Measurements from ENCODE around the gene NDUFB7. TPM values are rescaled to one million over a fixed set of nuclear protein-coding genes. Genes with fewer than 3 reads are reported as not detected.

The NDUFB7 gene
- total and polyA plus RNA-seq, 9 donors = 105 to 283 (median 131) TPM

GRCh38 chr19:14563989-14564651, 7.7 kb downstream of the NDUFB7 start:
- Histone ChIP-seq H3K27me3 (ENCODE audit: control insufficient read depth, insufficient read depth, low read length) (no peaks in the 10 kb centered on the region), H3K9me3 (replicated peaks; ENCODE audit: control insufficient read depth, low read depth, low read length) (no peaks in the 10 kb centered on the region), H3K4me3 (ENCODE audit: low read length) (no peak overlapping the region), H3K27ac (ENCODE audit: low read length) (peak overlapping the region; percentile 51), H3K36me3 (ENCODE audit: control insufficient read depth, insufficient read depth, low read length) (peaks cover 36% of the 10 kb centered on the region), H3K4me1 (ENCODE audit: control insufficient read depth, insufficient read depth, low read length) (peaks cover 49% of the 10 kb centered on the region)
- no peak for DNase-seq
- 45% methylated on average over 8 of the region's 33 CpGs for WGBS (ENCODE audit: insufficient coverage)

- Histone ChIP-seq H3K4me3 (ENCODE audit: low read length) (peak overlapping the region; percentile 41), H3K9me3 (replicated peaks; ENCODE audit: control insufficient read depth, low read depth, low read length) (no peaks in the 10 kb centered on the region), H3K36me3 (ENCODE audit: control insufficient read depth, insufficient read depth, low read length) (peaks cover 34% of the 10 kb centered on the region), H3K27me3 (ENCODE audit: control insufficient read depth, insufficient read depth, low read length) (no peaks in the 10 kb centered on the region), H3K4me1 (ENCODE audit: control insufficient read depth, insufficient read depth, low read length) (peaks cover 55% of the 10 kb centered on the region), H3K27ac (ENCODE audit: low read length) (peak overlapping the region; percentile 51)
- no peak for DNase-seq
- WGBS (ENCODE audit: insufficient coverage) = 86% methylated on average over 12 of the region's 16 CpGs
These were observed 8.3 kb downstream of the NDUFB7 start for GRCh38 chr19:14563590-14563926.

GRCh38 chr19:14562660-14563589, 8.9 kb downstream of the NDUFB7 start:
- H3K4me1 ChIP-seq (ENCODE audit: control insufficient read depth, insufficient read depth, low read length) = peaks cover 61% of the 10 kb centered on the region
- DNase-seq = no peak

GRCh38 chr19:14561847-14562351, 10.0 kb downstream of the NDUFB7 start:
- peak; percentile 73 for DNase-seq
- Histone ChIP-seq H3K4me3 (ENCODE audit: low read length) (peak overlapping the region; percentile 41), H3K9me3 (replicated peaks; ENCODE audit: control insufficient read depth, low read depth, low read length) (no peaks in the 10 kb centered on the region), H3K27ac (ENCODE audit: low read length) (peak overlapping the region; percentile 96), H3K36me3 (ENCODE audit: control insufficient read depth, insufficient read depth, low read length) (peaks cover 26% of the 10 kb centered on the region), H3K27me3 (ENCODE audit: control insufficient read depth, insufficient read depth, low read length) (no peaks in the 10 kb centered on the region), H3K4me1 (ENCODE audit: control insufficient read depth, insufficient read depth, low read length) (peaks cover 62% of the 10 kb centered on the region)
- WGBS (ENCODE audit: insufficient coverage) = 54% methylated on average over 15 of the region's 22 CpGs

More at GRCh38 chr19:14562660-14563589, 8.9 kb downstream of the NDUFB7 start:
- H3K9me3 ChIP-seq (replicated peaks; ENCODE audit: control insufficient read depth, low read depth, low read length) = no peaks in the 10 kb centered on the region
- peak overlapping the region; percentile 96 for H3K27ac ChIP-seq (ENCODE audit: low read length)
- 78% methylated on average over 22 of the region's 23 CpGs for WGBS (ENCODE audit: insufficient coverage)
- H3K27me3 ChIP-seq (ENCODE audit: control insufficient read depth, insufficient read depth, low read length) = no peaks in the 10 kb centered on the region
- H3K36me3 ChIP-seq (ENCODE audit: control insufficient read depth, insufficient read depth, low read length) = peaks cover 34% of the 10 kb centered on the region
- peak overlapping the region; percentile 41 for H3K4me3 ChIP-seq (ENCODE audit: low read length)

- H3K4me1 ChIP-seq (ENCODE audit: control insufficient read depth, insufficient read depth, low read length) = peaks cover 68% of the 10 kb centered on the region
These were observed 10.6 kb downstream of the NDUFB7 start for GRCh38 chr19:14561249-14561648.

GRCh38 chr19:14560776-14561108, 11.1 kb downstream of the NDUFB7 start:
- Histone ChIP-seq H3K4me3 (ENCODE audit: low read length) (no peak overlapping the region), H3K9me3 (replicated peaks; ENCODE audit: control insufficient read depth, low read depth, low read length) (no peaks in the 10 kb centered on the region), H3K27me3 (ENCODE audit: control insufficient read depth, insufficient read depth, low read length) (no peaks in the 10 kb centered on the region), H3K4me1 (ENCODE audit: control insufficient read depth, insufficient read depth, low read length) (peaks cover 68% of the 10 kb centered on the region), H3K27ac (ENCODE audit: low read length) (peak overlapping the region; percentile 96), H3K36me3 (ENCODE audit: control insufficient read depth, insufficient read depth, low read length) (peaks cover 18% of the 10 kb centered on the region)
- WGBS (ENCODE audit: insufficient coverage) = 66% methylated on average over 4 of the region's 6 CpGs
- DNase-seq = no peak

More at GRCh38 chr19:14561249-14561648, 10.6 kb downstream of the NDUFB7 start:
- H3K27ac ChIP-seq (ENCODE audit: low read length) = peak overlapping the region; percentile 96
- H3K9me3 ChIP-seq (replicated peaks; ENCODE audit: control insufficient read depth, low read depth, low read length) = no peaks in the 10 kb centered on the region
- peaks cover 23% of the 10 kb centered on the region for H3K36me3 ChIP-seq (ENCODE audit: control insufficient read depth, insufficient read depth, low read length)
- no peaks in the 10 kb centered on the region for H3K27me3 ChIP-seq (ENCODE audit: control insufficient read depth, insufficient read depth, low read length)
- no peak overlapping the region for H3K4me3 ChIP-seq (ENCODE audit: low read length)
- WGBS (ENCODE audit: insufficient coverage) = 92% methylated on average over 5 of the region's 8 CpGs
- no peak for DNase-seq

GRCh38 chr19:14559916-14560775, 11.7 kb downstream of the NDUFB7 start:
- H3K27ac ChIP-seq (ENCODE audit: low read length) = peak overlapping the region; percentile 96
- no peaks in the 10 kb centered on the region for H3K9me3 ChIP-seq (replicated peaks; ENCODE audit: control insufficient read depth, low read depth, low read length)
- DNase-seq = peak; percentile 71
- 61% methylated on average over 9 of the region's 28 CpGs for WGBS (ENCODE audit: insufficient coverage)
- peak overlapping the region; percentile 46 for H3K4me3 ChIP-seq (ENCODE audit: low read length)
- H3K27me3 ChIP-seq (ENCODE audit: control insufficient read depth, insufficient read depth, low read length) = no peaks in the 10 kb centered on the region
- H3K36me3 ChIP-seq (ENCODE audit: control insufficient read depth, insufficient read depth, low read length) = peaks cover 12% of the 10 kb centered on the region
- peaks cover 68% of the 10 kb centered on the region for H3K4me1 ChIP-seq (ENCODE audit: control insufficient read depth, insufficient read depth, low read length)

GRCh38 chr19:14558370-14559066, 13.3 kb downstream of the NDUFB7 start:
- Histone ChIP-seq H3K4me1 (ENCODE audit: control insufficient read depth, insufficient read depth, low read length) (peaks cover 71% of the 10 kb centered on the region), H3K27me3 (ENCODE audit: control insufficient read depth, insufficient read depth, low read length) (no peaks in the 10 kb centered on the region), H3K27ac (ENCODE audit: low read length) (peak overlapping the region; percentile 96), H3K4me3 (ENCODE audit: low read length) (peak overlapping the region; percentile 46), H3K36me3 (ENCODE audit: control insufficient read depth, insufficient read depth, low read length) (peaks cover 7% of the 10 kb centered on the region), H3K9me3 (replicated peaks; ENCODE audit: control insufficient read depth, low read depth, low read length) (no peaks in the 10 kb centered on the region)
- DNase-seq = no peak
- WGBS (ENCODE audit: insufficient coverage) = 75% methylated on average over 19 of the region's 23 CpGs

GRCh38 chr19:14556662-14557188, 15.1 kb downstream of the NDUFB7 start:
- peaks cover 66% of the 10 kb centered on the region for H3K4me1 ChIP-seq (ENCODE audit: control insufficient read depth, insufficient read depth, low read length)

More at GRCh38 chr19:14556662-14557188, 15.1 kb downstream of the NDUFB7 start:
- Histone ChIP-seq H3K36me3 (ENCODE audit: control insufficient read depth, insufficient read depth, low read length) (peaks cover 10% of the 10 kb centered on the region), H3K27me3 (ENCODE audit: control insufficient read depth, insufficient read depth, low read length) (no peaks in the 10 kb centered on the region), H3K27ac (ENCODE audit: low read length) (peak overlapping the region; percentile 67), H3K9me3 (replicated peaks; ENCODE audit: control insufficient read depth, low read depth, low read length) (no peaks in the 10 kb centered on the region), H3K4me3 (ENCODE audit: low read length) (no peak overlapping the region)
- 7% methylated on average over 17 of the region's 18 CpGs for WGBS (ENCODE audit: insufficient coverage)
- peak; percentile 79 for DNase-seq

Data from muscle of leg (tissue), 11 donors.